GM10266 (cell line): ENCODE results near the gene SSPN.

Experiments used
- DNase-seq: peaks from one replicate; pipeline ENCODE4 v3.0.0; 2012; ENCODE audit errors: extremely low spot score
- CTCF ChIP-seq: IDR thresholded peaks from 2 replicates; pipeline ENCODE4 v1.5.1; 2012; ENCODE audit warnings: mild to moderate bottlenecking, low read depth; ENCODE audit not compliant: control insufficient read depth, insufficient read depth; ENCODE audit errors: missing control alignments

SSPN gene

GRCh38 chr12:26246483-26247164 lies 51.3 kb downstream of the SSPN start:
- no peak for TF ChIP-seq CTCF
- DNase-seq: no peak

- no peak for TF ChIP-seq CTCF
- DNase-seq: no peak
Measured at GRCh38 chr12:26247873-26248272, 52.5 kb downstream of the SSPN start.

- no peak for TF ChIP-seq CTCF
- no peak for DNase-seq
Measured at GRCh38 chr12:26250801-26251200, 55.4 kb downstream of the SSPN start.

GRCh38 chr12:26251600-26251999 lies 56.2 kb downstream of the SSPN start:
- DNase-seq: no peak
- no peak for TF ChIP-seq CTCF

- DNase-seq: no peak
- no peak for TF ChIP-seq CTCF
Measured at GRCh38 chr12:26252946-26253345, 57.6 kb downstream of the SSPN start.

- TF ChIP-seq CTCF: no peak
- no peak for DNase-seq
Measured at GRCh38 chr12:26255893-26256645, 60.7 kb downstream of the SSPN start.

GRCh38 chr12:26264215-26264838 lies 69.0 kb downstream of the SSPN start:
- no peak for TF ChIP-seq CTCF
- DNase-seq: no peak
